HG03442 (cell line): ENCODE results near the gene GTPBP3.
"Not testable (repeated sequence)": the region's sequence is repeated elsewhere in the genome, so short reads cannot be mapped to it uniquely, and the experiment has no call there.

Experiments
- ATAC-seq: cut with Tn5 transposase; IDR thresholded peaks from one replicate; pipeline ENCODE4 v1.9.1; 2021; ENCODE audit warnings: mild to moderate bottlenecking, moderate library complexity; ENCODE audit not compliant: unreplicated experiment

The GTPBP3 gene, protein sequence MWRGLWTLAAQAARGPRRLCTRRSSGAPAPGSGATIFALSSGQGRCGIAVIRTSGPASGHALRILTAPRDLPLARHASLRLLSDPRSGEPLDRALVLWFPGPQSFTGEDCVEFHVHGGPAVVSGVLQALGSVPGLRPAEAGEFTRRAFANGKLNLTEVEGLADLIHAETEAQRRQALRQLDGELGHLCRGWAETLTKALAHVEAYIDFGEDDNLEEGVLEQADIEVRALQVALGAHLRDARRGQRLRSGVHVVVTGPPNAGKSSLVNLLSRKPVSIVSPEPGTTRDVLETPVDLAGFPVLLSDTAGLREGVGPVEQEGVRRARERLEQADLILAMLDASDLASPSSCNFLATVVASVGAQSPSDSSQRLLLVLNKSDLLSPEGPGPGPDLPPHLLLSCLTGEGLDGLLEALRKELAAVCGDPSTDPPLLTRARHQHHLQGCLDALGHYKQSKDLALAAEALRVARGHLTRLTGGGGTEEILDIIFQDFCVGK

DNA sequence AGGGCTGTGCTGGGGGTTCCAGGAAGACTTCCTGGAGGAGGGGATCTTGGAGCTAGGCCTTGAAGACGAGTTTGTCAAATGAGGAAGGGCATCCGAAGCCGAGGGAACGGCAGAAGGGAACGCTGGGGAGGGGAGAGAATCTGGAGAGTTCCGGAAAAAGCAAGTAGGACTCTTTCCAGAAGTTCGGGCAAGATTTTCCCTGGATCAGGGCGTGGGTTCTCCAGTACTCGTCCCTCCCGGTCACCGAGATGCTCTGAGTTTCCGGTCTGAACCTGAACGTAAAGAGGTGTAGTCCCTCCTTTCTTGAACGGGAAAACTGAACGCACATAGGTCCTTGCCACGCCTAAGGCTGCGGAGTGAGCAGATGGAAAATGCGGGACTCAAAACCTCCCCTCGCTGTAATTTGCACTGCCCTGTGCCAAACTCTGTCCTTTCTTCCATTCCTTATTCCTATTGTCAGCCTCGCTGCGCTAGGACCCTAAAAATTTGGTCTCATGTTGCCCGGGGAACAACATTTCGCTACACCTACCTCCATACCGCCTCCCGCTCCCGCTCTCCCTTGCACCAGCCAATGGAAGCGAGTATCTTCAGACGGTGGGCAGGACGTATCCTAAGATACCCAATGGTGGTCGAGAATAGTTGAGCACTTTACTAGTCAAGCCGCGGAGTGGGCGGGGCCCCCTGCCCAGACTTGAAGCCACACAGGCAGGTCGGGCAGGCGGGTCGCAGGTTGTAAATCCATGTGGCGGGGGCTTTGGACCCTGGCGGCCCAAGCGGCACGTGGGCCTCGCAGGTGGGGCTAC, at the start of gene GTPBP3:
Gene GTPBP3 (plus strand): TSS at position 682 of the 803 bp plus-strand sequence. CDS start 59 bp downstream, at position 741.
- peak; percentile 76 for ATAC-seq

DNA sequence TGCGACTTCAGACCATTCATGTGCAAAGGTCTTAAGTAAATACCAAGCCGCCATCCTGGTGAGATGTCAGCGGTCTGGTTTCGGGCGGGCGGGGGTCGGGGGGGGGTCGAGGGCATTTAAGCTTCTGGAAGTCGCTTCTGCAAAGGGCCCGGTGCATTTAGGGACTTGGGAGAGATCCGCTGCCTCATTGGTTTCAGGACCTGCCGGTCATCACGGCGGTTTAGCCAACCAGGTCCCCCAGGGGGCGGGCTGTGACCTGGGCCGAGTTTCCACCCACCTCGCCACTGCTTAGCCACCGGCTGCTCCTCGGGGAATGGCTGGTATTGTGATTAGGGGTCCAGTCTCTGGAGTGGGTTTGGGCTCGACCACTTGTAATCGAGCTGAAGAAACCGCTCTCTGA, 47.9 kb upstream of the GTPBP3 start:
- ATAC-seq = no peak

DNA sequence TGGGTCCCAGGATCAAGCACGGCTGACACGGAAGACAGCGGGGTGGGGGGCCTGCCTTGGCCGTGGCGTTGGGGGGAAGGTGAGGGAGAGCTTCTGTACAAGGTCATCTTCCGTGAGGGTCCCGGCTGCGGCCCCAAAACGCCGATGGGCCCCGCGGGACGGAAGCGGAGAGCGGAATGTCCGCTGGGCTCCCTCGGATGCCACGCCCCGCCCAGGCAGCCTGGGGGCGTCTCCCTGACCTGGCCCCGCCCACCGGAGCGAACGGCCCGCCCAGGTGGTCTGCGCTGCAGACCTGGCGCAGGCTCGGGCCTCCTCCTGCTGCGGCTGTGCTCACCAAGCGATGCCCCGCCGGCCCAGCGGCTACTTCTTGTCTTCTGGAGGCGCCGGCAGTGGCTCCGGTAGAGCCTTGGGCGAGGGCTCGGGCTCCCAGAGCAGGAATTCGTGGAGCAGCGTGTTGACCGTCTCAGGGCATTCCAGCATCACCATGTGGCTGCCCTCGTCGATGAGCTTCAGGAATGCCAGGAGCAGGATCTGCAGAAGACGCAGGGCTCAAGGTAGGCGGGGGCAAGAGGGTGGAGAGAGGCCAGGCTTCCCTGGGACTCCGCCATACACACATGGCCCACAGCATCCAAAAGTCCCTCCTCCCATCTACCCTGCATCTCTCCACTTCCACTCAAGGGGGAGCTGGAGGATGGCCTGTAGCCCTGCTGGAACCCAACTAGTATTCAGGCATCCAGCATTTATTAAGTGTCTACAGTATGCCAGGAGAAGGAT, 44.9 kb upstream of the GTPBP3 start:
- no peak for ATAC-seq

DNA sequence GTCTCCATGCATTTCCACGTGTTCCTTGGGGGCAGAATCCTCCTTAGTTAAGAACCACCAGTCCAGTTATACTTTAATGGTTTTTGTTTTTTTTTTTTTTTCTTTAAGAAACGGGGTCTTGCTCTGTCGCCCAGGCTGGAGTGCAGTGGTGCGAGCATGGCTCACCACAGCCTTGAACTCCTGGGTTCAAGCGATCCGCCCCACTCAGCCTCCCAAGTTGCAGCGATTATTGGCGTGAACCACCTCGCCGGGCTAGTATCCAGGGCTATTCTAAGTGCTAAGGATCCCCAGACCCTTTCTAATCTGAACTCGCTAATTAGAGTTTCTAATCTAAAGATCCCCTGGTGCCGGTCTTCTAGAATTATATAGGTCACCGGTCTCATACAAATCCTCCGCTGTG, 43.7 kb upstream of the GTPBP3 start:
- ATAC-seq = no peak

DNA sequence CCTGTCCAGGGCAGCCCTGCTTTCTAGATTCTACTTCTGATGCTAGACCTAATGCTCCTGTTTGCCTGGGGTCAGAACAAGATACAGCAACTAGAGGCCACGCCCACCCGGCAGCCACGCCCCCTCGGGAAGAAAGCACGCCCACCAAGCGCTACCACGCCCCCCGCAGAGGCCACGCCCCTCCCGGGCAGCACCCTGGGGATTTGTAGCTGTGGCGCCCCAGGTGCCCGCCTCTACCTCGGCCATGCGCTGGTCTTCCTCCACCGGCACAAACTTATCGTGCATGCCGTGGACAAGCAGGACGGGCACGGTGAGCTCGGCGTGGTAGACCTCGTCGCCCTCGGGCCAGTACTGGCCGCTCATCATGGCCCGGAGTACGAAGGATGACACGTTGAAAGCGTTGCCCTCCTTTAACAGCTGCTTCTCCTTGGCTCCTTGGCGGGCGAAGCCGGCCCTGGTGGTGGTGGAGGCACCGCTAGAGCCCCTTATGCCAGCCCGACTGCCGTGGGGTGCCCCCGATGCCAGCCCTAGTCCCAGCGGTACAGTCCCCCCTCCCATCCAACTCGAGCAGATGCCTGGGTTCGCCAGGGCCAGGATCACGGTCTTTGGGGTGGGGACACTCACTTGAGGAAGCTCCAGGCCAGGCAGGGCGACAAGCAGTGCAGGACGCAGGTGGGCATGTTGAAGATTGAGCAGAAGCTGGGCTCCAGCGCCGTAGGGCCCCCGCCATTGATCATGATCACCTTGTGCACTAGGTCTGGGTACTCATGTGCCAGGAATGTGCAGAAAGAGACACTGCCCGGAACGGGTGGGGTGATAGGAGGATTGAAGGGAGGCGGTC, 43.1 kb upstream of the GTPBP3 start:
- no peak for ATAC-seq

DNA sequence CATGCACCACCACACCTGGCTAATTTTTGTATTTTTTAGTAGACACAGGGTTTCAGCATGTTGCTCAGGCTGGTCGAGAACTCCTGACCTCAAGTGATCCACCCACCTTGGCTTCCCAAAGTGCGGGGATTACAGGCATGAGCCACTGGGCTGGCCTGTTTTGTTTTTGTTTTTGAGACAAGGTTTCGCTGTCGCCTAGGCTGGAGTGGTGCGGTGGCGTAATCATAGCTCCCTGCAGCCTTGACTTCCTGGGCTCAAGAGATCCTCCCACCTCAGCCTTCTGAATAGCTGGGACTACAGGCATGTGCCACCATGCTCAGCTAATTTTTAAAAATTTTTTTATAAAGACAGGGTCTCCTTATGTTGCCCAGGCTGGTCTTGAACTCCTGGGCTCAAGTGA, 41.8 kb upstream of the GTPBP3 start:
- ATAC-seq = not testable (repeated sequence)

DNA sequence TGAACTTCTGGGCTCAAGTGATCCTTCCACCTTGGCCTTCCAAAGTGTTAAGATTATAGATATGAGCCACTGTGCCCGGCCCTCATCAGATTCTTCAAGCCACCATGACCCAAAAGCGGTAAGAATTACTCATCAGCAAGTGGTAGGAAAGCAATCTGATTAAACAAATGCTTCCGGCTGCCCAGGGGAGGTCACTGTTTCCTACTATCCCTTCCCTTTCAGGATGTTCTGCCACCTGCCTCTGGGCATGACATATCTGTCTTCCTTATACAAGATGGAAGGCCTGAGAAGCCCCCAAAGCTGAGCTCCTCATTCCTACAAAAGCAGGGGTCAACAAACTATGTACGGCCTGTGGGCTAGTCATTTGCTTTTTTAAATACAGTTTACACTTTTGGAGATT, 41.1 kb upstream of the GTPBP3 start:
- no peak for ATAC-seq

DNA sequence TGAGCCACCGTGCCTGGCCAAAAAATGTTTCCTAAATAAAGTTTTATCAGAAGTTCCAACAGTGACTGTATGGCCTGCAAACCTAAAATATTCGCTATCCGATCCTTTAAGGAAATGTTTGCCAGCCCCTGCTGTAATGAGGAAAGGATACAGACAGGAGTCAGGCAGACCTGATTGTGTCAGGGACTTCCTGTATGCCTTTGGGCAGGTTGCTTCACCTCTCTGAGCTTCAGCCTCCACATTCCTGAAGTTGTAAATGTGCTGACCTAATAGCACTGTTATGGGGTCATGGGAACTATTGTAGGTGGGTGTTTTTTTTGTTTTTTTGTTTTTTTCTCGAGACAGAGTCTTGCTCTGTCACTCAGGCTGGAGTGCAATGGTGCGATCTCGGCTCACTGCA, 40.4 kb upstream of the GTPBP3 start:
- no peak for ATAC-seq

DNA sequence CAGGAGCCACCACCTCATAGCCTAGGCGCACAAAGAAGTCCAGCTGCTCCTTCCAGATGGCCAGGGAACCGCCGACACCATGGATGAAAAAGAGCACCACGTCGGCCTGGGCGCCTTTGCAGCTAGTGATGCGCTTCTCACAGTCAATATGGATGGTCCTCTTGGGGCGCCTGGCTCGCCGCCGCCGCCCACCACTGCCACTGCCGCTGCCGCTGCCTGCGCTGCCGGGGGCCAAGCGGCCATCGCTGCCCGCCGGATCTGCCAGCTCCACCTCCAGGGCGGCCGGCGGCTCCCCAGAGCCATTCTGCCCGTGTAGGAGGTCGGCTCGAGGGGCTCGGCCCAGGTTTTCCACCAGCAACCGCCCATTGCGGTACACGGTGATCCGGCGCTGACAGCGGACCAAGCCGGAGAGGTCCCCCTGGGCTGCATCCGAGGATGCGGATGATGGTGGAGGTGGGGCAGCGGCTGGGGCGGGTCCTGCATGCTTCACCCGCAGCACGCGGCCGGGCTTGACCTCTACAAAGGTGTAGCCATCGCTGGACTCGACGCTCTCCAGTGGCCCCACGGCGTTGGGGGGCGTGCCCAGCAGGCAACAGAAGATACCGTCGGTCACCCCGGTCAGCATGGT, 36.2 kb upstream of the GTPBP3 start:
- no peak for ATAC-seq

DNA sequence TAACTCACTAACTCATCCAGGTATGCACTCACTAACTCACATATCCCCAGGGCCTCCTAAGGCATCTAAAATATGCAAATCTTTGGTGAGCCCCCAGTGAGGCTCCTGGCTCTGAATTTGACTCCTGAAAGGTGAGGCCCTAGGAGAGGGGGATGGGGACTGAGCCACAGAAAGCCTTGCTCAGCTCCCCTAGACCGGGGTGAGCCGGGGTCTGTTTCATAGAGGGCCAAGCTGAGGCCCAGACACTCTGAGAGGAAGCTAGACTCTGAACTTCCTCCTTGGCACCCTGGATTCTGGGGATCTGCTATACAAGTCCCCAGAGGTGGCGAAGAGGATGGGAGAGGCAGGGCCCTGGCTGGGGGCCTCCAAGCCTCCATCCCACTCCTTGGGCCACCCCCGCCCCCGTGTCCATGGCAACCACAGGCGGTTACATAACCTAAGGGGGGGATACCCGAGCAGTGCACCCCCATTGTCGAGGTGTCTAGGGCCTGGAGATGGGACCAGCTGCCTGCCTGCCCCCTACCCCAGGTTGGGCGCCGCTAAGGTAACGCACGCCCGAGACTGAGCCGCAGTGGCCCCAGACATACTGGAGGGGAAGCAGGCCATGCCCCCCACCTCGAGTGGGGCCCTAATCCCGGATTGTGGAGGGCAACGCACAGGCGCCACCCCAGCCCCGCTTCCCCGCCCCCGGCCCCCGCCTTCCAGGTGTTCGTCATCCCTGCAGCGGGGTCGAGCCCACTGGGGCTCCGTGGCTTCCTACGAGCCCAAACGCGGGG, 34.8 kb upstream of the GTPBP3 start:
- ATAC-seq = no peak

DNA sequence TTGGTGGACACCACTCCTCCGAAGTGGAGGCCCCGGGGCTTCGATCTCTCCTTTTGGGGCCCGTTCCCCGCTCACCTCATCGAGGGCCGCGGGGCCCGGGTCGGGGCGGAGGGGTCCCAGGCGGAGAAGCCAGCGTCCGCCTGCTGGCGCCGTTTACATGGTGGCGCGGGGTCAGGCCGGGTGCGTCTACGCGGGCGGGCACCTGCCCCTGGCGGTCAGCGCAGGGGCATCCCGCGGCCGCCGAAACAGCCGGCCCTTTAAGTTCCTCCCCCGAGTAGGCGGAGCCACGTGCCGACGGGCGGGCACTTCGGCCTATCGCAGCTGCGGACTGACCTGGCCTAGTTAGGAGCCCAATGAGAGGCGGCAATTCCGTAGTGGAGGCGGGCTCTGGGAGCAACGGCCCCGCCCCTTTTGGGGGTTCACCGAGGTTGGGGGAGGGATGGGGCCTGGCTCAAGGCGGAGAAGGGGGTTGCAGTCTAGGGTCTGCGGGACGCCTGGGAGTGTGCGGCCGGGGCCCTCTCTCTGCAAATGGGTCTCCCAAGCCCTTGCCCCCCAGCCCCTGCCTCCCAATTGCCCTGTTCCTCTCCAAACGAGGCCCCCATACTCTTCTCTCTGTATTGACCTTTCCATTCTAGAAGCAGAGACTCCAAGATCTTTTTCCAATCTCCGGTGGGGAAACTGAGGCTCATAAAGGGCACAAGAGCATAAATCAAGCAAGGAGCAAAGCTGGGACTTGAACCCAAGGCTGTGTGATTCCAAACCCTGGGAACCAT, 34.0 kb upstream of the GTPBP3 start, which contains the start of gene ABHD8:
Gene ABHD8 (minus strand): TSS at position 259 of the 773 bp plus-strand sequence. CDS start 1,809 bp downstream, outside the sequence.
- ATAC-seq = peak; percentile 50

DNA sequence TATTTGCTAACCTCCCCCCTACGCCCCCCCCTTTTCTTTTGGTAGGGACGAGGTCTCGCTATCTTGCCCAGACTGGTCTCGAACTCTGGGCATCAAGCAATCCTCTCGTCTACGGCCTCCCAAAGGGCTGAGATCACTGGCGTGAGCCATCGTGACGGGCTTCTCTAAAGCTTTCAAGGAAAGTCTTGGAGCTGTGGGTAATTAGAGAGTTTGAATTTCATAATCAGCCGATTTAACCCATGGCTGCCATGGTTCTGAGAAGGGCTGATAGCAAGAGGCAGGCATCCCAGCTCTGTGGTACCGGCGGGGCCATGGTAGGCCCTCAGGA, 33.4 kb upstream of the GTPBP3 start:
- ATAC-seq = no peak

DNA sequence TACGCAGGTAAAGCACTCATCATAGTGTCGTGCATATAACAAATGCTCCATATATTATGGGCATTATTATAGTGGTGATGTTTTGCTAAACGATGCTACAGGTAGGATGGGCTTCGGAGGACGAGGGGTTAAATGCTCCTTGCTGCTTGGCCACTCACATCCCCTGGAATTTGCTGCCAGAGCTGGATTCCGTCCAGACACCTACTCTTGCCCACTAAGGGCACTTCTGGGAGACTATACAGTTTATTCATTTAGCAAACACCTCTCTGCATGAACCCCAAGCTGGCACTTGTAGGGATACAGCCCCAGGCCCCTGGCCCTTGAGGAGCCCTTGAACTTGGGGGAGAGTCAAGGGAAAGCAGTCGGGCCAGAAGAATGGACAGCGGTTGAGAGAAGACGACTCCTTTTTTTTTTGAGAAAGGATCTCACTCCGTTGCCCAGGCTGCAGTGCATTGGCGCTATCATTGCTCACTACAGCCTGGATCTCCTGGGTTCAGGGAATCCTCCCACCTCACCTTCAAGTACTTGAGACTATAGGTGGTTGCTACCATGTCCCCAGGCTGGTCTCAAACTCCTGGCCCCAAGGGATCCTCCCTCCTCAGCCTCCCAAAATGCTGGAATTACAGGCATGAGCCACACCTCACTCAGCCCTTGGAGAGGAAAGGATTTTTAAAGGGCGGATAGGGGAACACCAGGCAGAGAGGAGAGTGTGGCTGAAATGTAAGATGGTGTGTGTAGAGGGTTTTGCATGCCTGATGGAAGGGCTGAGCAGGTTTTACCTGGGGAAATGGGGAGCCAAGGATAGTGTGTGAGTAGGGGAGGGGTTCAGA, 32.8 kb upstream of the GTPBP3 start:
- no peak for ATAC-seq

DNA sequence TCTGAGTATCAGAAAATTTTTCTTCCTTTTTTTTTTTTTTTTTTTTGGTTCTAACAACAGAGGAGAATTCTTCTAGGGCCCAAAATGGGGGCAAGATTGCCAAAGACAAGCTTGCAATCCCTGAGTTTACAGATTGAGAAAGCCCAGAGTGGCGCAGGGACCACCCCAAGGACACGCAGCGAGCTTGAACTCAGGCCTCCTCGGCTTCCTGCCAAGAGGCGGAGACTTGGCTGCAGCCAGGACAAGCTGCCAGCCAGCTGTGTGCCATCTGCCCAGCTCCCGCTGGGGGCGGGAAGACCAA, 32.2 kb upstream of the GTPBP3 start:
- ATAC-seq = no peak

DNA sequence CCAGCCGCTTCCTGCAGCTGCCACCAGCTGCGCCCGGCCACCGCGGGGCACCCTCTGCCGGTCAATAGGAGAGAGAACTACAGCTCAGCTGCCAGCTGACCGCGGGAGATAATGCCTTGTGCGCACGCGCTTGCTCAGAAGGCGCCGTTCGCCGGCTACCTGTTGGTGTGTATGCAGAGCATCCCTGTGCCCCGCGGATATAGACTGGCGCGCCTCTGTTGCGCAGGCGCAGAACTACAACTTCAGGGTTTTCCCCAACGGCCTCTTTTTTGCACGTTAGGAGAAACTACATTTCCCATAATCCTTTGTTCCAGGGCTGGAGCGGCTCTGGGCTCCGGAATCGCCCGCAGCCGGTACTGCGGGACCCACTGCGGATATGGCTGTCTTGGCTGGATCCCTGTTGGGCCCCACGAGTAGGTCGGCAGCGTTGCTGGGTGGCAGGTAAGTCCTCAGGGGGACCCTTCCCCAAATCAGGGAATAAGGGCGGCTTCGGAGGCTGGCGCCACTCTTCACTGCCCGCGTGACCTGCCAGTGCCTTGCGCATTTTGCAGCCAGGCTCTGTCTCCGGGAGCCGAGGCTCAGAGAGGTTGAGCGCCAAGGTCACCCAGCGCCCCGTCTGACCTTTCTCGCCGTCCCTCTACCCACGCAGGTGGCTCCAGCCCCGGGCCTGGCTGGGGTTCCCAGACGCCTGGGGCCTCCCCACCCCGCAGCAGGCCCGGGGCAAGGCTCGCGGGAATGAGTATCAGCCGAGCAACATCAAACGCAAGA, 31.7 kb upstream of the GTPBP3 start, which contains the start of gene MRPL34:
Gene MRPL34 (plus strand): TSS at position 356 of the 768 bp plus-strand sequence. CDS start 21 bp downstream, at position 377.
- ATAC-seq = peak; percentile 68

DNA sequence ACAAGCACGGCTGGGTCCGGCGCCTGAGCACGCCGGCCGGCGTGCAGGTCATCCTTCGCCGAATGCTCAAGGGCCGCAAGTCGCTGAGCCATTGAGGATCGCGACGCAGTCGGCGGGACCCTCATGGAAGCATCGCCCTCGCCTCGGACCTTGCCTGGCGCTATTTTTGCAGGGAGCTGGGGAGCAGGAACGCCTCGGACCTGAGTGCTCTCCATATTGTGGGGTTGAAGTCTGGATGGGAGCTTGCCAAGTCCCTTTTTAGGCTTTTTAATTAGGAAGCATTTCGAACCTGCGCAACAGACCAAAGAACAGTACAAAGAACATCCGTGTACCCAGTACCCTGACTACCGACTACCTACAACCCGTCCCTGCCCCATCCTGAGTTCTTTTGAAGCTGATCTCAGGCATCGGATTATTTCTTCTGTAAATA, 31.1 kb upstream of the GTPBP3 start:
- no peak for ATAC-seq
